MM.1S (cell line): ENCODE measurements around the gene NPY.

Experiments
- DNase-seq: peaks from one replicate; pipeline ENCODE4 v3.0.0-alpha.2; 2015
- H2AFZ ChIP-seq: fragments of 300-600 bp; sonication (generic); 2 replicates; pipeline ENCODE4 v1.6.0; 2016; ENCODE audit warnings: antibody characterized with exemption, low read length
- H3F3A ChIP-seq: fragments of 300-600 bp; sonication (generic); 2 replicates; pipeline ENCODE4 v1.6.1; 2016; ENCODE audit warnings: mild to moderate bottlenecking, antibody characterized with exemption, low read length, moderate library complexity, mixed read lengths; ENCODE audit not compliant: insufficient read depth
- H3K27ac ChIP-seq: fragments of 300-600 bp; sonication (generic); 2 replicates; pipeline ENCODE4 v1.5.1; 2016; ENCODE audit warnings: mild to moderate bottlenecking, low read length
- H3K27me3 ChIP-seq: fragments of 300-600 bp; sonication (generic); replicated peaks from 2 replicates; pipeline ENCODE4 v1.6.0; 2016; ENCODE audit warnings: low read length; ENCODE audit not compliant: insufficient read depth
- H3K36me3 ChIP-seq: fragments of 300-600 bp; sonication (generic); replicated peaks from 2 replicates; pipeline ENCODE4 v1.6.1; 2016; ENCODE audit warnings: mild to moderate bottlenecking, low read length, mixed read lengths; ENCODE audit not compliant: insufficient read depth
- H3K4me1 ChIP-seq: fragments of 300-600 bp; sonication (generic); 2 replicates; pipeline ENCODE4 v1.6.1; 2016; ENCODE audit warnings: low read length, mixed read lengths
- H3K4me2 ChIP-seq: fragments of 300-600 bp; sonication (generic); 2 replicates; pipeline ENCODE4 v1.6.0; 2016; ENCODE audit warnings: low read depth, low read length
- H3K4me3 ChIP-seq: fragments of 300-600 bp; sonication (generic); 2 replicates; pipeline ENCODE4 v1.5.1; 2016; ENCODE audit warnings: low read length, mixed read lengths
- H3K79me2 ChIP-seq: fragments of 300-600 bp; sonication (generic); 2 replicates; pipeline ENCODE4 v1.6.1; 2016; ENCODE audit warnings: mixed run types, low read length, mixed read lengths
- H3K9ac ChIP-seq: fragments of 300-600 bp; sonication (generic); 2 replicates; pipeline ENCODE4 v1.6.1; 2016; ENCODE audit warnings: low read length, mixed read lengths
- H3K9me2 ChIP-seq: fragments of 300-600 bp; sonication (generic); replicated peaks from 2 replicates; pipeline ENCODE4 v1.6.1; 2016; ENCODE audit warnings: mild to moderate bottlenecking, low read length, mixed read lengths; ENCODE audit not compliant: insufficient read depth
- H3K9me3 ChIP-seq: fragments of 300-600 bp; sonication (generic); replicated peaks from 2 replicates; pipeline ENCODE4 v1.6.1; 2016; ENCODE audit warnings: mild to moderate bottlenecking, low read length, mixed read lengths; ENCODE audit not compliant: insufficient read depth
- H4K20me1 ChIP-seq: fragments of 300-600 bp; sonication (generic); 2 replicates; pipeline ENCODE4 v1.6.1; 2016; ENCODE audit warnings: mild to moderate bottlenecking, low read length, moderate library complexity, mixed read lengths; ENCODE audit not compliant: insufficient read depth
- CTCF ChIP-seq: fragments of 300-600 bp; sonication (generic); IDR thresholded peaks from 2 replicates; pipeline ENCODE4 v1.5.1; 2016; ENCODE audit warnings: antibody characterized with exemption, low read length, mixed read lengths
- EZH2 ChIP-seq: fragments of 300-600 bp; sonication (generic); optimal IDR thresholded peaks from 2 replicates; pipeline ENCODE3; 2017; ENCODE audit warnings: low read depth, mild to moderate bottlenecking, antibody characterized with exemption, low read length, mixed read lengths
- EZH2phosphoT487 ChIP-seq: fragments of 300-600 bp; sonication (generic); IDR thresholded peaks from 2 replicates; pipeline ENCODE4 v1.6.1; 2018; ENCODE audit warnings: antibody characterized with exemption, low read length

Gene NPY

DNA sequence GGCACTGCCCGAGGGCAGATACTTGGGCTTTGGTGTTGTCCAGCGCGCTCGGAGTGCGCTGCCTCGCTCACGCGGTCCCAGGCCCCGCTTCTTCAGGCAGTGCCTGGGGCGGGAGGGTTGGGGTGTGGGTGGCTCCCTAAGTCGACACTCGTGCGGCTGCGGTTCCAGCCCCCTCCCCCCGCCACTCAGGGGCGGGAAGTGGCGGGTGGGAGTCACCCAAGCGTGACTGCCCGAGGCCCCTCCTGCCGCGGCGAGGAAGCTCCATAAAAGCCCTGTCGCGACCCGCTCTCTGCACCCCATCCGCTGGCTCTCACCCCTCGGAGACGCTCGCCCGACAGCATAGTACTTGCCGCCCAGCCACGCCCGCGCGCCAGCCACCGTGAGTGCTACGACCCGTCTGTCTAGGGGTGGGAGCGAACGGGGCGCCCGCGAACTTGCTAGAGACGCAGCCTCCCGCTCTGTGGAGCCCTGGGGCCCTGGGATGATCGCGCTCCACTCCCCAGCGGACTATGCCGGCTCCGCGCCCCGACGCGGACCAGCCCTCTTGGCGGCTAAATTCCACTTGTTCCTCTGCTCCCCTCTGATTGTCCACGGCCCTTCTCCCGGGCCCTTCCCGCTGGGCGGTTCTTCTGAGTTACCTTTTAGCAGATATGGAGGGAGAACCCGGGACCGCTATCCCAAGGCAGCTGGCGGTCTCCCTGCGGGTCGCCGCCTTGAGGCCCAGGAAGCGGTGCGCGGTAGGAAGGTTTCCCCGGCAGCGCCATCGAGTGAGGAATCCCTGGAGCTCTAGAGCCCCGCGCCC is at the start of gene NPY:
NPY (plus strand) TSS at position 294 of the 802 bp plus-strand sequence. CDS start 1,051 bp downstream, outside the sequence.
- DNase-seq = no peak
- H2AFZ ChIP-seq = peak within 1 kb of the TSS; percentile 49; the same call in 1 of the 2 replicates

DNA sequence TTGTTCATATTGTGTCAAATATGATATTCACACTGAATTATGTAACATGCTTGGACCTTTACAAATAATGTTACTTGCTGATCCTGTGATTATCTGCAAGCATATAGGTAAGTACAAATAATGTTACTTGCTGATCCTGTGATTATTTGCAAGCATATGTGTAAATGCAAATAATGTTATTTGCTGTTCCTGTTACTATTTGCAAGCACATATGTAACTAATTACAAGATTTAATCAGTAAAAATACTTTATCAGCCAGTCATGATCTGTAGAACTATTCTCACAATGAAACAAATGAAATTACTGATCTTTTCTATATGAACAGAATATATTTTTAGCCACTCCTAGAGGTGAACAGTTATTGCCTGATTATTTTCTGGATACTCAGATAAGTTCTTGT is 44.7 kb upstream of the NPY start:
- Histone ChIP-seq H3K9me2 (no peaks in the 10 kb centered on the region), H4K20me1 (no peaks in the 10 kb centered on the region), H3K27me3 (no peaks in the 10 kb centered on the region)

More for the DNA sequence above, at the start of gene NPY:
- TF ChIP-seq EZH2 (no peak), EZH2phosphoT487 (no peak), CTCF (no peak)
- H3K79me2 ChIP-seq = no peaks in the 10 kb centered on the region
- H3K36me3 ChIP-seq = no peaks in the 10 kb centered on the region
- 0 out of 2 replicates have a peak, but pooled peaks cover 9% of the 10 kb centered on the region for H3K27me3 ChIP-seq
- H3K9me2 ChIP-seq = no peaks in the 10 kb centered on the region
- H3K9ac ChIP-seq = no peak within 1 kb of the TSS
- H4K20me1 ChIP-seq = no peaks in the 10 kb centered on the region
- H3K9me3 ChIP-seq = no peaks in the 10 kb centered on the region
- peak within 1 kb of the TSS; percentile 59; the same call in 1 of the 2 replicates for H3K4me2 ChIP-seq
- H3K4me3 ChIP-seq = peak within 1 kb of the TSS; percentile 33; the same call in 1 of the 2 replicates
- H3F3A ChIP-seq = no peaks in the 10 kb centered on the region
- H3K4me1 ChIP-seq = no peaks in the 10 kb centered on the region
- H3K27ac ChIP-seq = no peak within 1 kb of the TSS

GRCh38 chr7:24241206-24241605 is 42.8 kb upstream of the NPY start:
- Histone ChIP-seq H3K4me3 (no peak overlapping the region), H3K4me2 (no peak overlapping the region), H4K20me1 (no peaks in the 10 kb centered on the region), H3K9me3 (no peaks in the 10 kb centered on the region), H3K4me1 (no peaks in the 10 kb centered on the region), H3K27me3 (no peaks in the 10 kb centered on the region), H3K9me2 (no peaks in the 10 kb centered on the region), H2AFZ (no peak overlapping the region), H3K36me3 (no peaks in the 10 kb centered on the region), H3K79me2 (no peaks in the 10 kb centered on the region), H3F3A (no peaks in the 10 kb centered on the region), H3K27ac (no peak overlapping the region), H3K9ac (no peak overlapping the region)
- no peak for TF ChIP-seq EZH2
- DNase-seq = no peak

More for the DNA sequence above, 44.7 kb upstream of the NPY start:
- Histone ChIP-seq H2AFZ (no peak overlapping the region), H3K4me3 (no peak overlapping the region), H3K79me2 (no peaks in the 10 kb centered on the region), H3K4me2 (no peak overlapping the region), H3K9ac (no peak overlapping the region), H3F3A (no peaks in the 10 kb centered on the region), H3K27ac (no peak overlapping the region), H3K36me3 (no peaks in the 10 kb centered on the region), H3K4me1 (no peaks in the 10 kb centered on the region), H3K9me3 (no peaks in the 10 kb centered on the region)
- DNase-seq = no peak
- TF ChIP-seq CTCF (no peak), EZH2 (no peak), EZH2phosphoT487 (no peak)

DNA sequence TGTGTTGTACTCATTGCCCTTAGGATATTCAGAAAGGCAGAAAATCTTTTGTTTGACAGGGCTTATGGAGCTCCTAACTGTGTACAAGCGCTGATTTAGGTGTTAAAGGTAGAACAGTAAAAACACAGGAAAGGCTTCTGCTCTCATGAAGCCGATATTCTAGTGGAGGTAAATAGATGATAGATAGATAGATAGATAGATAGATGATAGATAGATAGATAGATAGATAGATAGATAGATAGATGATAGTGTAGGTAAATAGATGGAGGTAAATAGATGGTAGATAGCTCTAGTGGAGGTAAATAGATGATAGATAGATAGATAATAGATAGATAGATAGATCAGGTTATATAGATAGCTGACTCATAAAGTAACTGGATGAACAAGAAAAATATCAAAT is 39.4 kb upstream of the NPY start:
- Histone ChIP-seq H3K27ac (no peak overlapping the region), H3F3A (no peaks in the 10 kb centered on the region), H3K4me1 (no peaks in the 10 kb centered on the region), H3K79me2 (no peaks in the 10 kb centered on the region), H2AFZ (no peak overlapping the region), H3K4me3 (no peak overlapping the region), H4K20me1 (no peaks in the 10 kb centered on the region), H3K9me3 (no peaks in the 10 kb centered on the region), H3K27me3 (no peaks in the 10 kb centered on the region), H3K36me3 (no peaks in the 10 kb centered on the region), H3K4me2 (no peak overlapping the region), H3K9me2 (no peaks in the 10 kb centered on the region), H3K9ac (no peak overlapping the region)
- no peak for TF ChIP-seq CTCF
- DNase-seq = no peak
